Measurements from ENCODE around the gene NPLOC4.

NPLOC4 gene

DNA sequence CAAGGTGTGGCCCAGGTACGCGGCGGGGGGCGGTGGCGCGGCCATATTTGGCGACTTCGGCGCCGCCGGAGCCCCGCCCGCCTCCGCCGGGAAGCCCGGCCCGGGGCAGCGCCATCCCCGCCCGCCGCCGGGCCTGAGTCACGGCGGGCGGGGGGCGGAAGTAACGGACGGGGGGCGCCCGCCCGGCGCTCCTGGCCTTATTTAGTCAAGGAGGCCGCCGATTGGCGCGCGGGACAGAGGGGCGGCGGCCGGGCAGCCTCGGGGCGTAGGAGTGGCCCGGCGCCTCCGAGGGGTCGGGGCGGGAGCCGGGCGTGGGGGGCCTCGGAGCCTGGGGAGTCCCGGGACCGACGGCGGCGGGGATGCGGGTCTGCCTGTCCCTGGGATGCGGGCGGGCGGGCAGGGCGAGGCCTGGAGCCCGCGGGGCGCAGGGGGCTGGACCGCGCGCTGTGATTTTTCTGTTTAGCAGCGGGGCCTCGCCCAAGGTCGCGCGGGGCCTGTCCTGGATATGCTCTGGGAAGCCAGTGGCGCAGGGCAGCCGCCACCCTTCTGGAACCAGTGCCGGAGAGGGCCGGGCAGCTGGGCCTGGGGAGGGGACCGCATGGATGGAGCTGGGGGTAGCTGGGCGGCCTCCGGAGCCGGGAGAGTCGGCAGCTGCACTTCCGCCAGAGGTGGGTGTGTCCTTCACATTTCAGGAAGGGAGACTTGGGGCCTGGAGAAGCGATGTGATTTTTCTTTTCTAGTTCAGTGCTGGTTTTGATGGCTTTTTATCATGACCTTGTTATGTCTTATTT lies 122.0 kb downstream of the NPLOC4 start:
- DNase-seq: peak; percentile 30

- DNase-seq: no peak
These were observed 122.5 kb downstream of the NPLOC4 start for GRCh38 chr17:81514489-81514738.

GRCh38 chr17:81513753-81514488 lies 123.0 kb downstream of the NPLOC4 start:
- DNase-seq: peak; percentile 68

- DNase-seq: peak; percentile 68
These were observed 123.5 kb downstream of the NPLOC4 start for GRCh38 chr17:81513372-81513752.

- peak; percentile 89 for DNase-seq
These were observed 124.1 kb downstream of the NPLOC4 start, which contains the start of gene ACTG1 for GRCh38 chr17:81512562-81513371. Gene ACTG1 (minus strand): TSS chr17:81512799. CDS start chr17:81512354, 445 bp downstream.

GRCh38 chr17:81511804-81512561 lies 124.9 kb downstream of the NPLOC4 start:
- no peak for DNase-seq

GRCh38 chr17:81511554-81511803 lies 125.4 kb downstream of the NPLOC4 start:
- no peak for DNase-seq

DNA sequence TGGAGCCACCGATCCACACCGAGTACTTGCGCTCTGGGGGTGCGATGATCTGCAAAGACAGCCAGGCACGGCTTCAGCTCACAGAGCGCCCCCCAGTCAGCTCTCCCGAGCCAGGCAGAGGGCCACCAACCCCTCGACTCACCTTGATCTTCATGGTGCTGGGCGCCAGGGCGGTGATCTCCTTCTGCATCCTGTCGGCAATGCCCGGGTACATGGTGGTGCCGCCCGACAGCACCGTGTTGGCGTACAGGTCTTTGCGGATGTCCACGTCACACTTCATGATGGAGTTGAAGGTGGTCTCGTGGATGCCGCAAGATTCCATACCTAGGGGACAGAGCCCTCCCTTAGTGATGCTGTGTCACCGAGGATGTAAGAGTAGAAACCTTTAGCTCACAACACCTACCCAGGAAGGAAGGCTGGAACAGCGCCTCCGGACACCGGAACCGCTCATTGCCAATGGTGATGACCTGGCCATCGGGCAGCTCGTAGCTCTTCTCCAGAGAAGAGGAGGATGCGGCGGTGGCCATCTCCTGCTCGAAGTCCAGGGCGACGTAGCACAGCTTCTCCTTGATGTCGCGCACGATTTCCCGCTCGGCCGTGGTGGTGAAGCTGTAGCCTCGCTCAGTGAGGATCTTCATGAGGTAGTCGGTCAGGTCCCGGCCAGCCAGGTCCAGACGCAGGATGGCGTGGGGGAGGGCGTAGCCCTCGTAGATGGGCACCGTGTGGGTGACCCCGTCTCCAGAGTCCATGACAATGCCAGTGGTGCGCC lies 125.9 kb downstream of the NPLOC4 start:
- DNase-seq: no peak

GRCh38 chr17:81509972-81510784 lies 126.7 kb downstream of the NPLOC4 start:
- no peak for DNase-seq

- no peak for DNase-seq
These were observed 127.5 kb downstream of the NPLOC4 start for GRCh38 chr17:81509207-81509971.

- DNase-seq: no peak
These were observed 128.2 kb downstream of the NPLOC4 start for GRCh38 chr17:81508639-81509206.
